OCI-LY7 (cell line): ENCODE data around the gene SLC22A14. TPM values are rescaled to one million over a fixed set of nuclear protein-coding genes. Genes with fewer than 3 reads are reported as not detected.

Experiments used
- BruUV-seq: library from RNA; stranded (reverse); fragments of 400-500 nt; replicated peaks from 2 replicates; lab custom pipeline; 2021; lab: Mats Ljungman, UMichigan
- CTCF ChIA-PET: fragments of 300-600 bp; sonication (Branson Sonifier 250); formaldehyde crosslinking; loops from one replicate; lab custom pipeline; 2022; ENCODE audit warnings: antibody characterized with exemption; ENCODE audit not compliant: unreplicated experiment; lab: Charles Lee
- POLR2A ChIA-PET: fragments of 300-600 bp; sonication (Branson Sonifier 250); formaldehyde crosslinking; loops from one replicate; lab custom pipeline; 2022; ENCODE audit warnings: antibody characterized with exemption; lab: Charles Lee
- DNase-seq: peaks from one replicate; pipeline ENCODE4 v3.0.0-alpha.2; 2015; ENCODE audit warnings: low spot score
- H2AFZ ChIP-seq: fragments of 200-600 bp; sonication (generic), shearing (Covaris generic); 2 replicates; pipeline ENCODE4 v1.6.1; 2014; ENCODE audit warnings: mild to moderate bottlenecking, antibody characterized with exemption, low read length, moderate library complexity
- H3K27ac ChIP-seq: fragments of 200-600 bp; sonication (generic); 2 replicates; pipeline ENCODE4 v1.5.1; 2014; ENCODE audit warnings: mixed run types, low read depth, mild to moderate bottlenecking, moderate library complexity, low read length, inconsistent platforms; ENCODE audit not compliant: poor library complexity, severe bottlenecking
- H3K36me3 ChIP-seq: fragments of 200-600 bp; sonication (generic); 2 replicates; pipeline ENCODE4 v1.6.1; 2014; ENCODE audit warnings: mild to moderate bottlenecking, antibody characterized with exemption, low read length, moderate library complexity, mixed read lengths; ENCODE audit not compliant: insufficient read depth
- H3K4me1 ChIP-seq: fragments of 200-600 bp; sonication (generic); 2 replicates; pipeline ENCODE4 v1.5.1; 2014; ENCODE audit warnings: mild to moderate bottlenecking, low read length; ENCODE audit not compliant: insufficient read depth, poor library complexity, severe bottlenecking
- H3K4me2 ChIP-seq: fragments of 200-600 bp; sonication (generic); 2 replicates; pipeline ENCODE4 v1.6.1; 2014; ENCODE audit warnings: mild to moderate bottlenecking, low read length
- H3K4me3 ChIP-seq: fragments of 200-600 bp; sonication (generic); 2 replicates; pipeline ENCODE4 v1.5.1; 2014; ENCODE audit warnings: mild to moderate bottlenecking, low read depth, low read length; ENCODE audit not compliant: poor library complexity, severe bottlenecking
- H3K79me2 ChIP-seq: fragments of 200-600 bp; sonication (generic); 2 replicates; pipeline ENCODE4 v1.6.1; 2016; ENCODE audit warnings: low read depth, mild to moderate bottlenecking, low read length, moderate library complexity, mixed read lengths; ENCODE audit not compliant: insufficient read depth
- H3K9me2 ChIP-seq: fragments of 200-600 bp; sonication (generic); 2 replicates; pipeline ENCODE4 v1.6.1; 2016; ENCODE audit warnings: mild to moderate bottlenecking, low read length, mixed read lengths; ENCODE audit not compliant: insufficient read depth
- H3K9me3 ChIP-seq: fragments of 200-600 bp; sonication (generic); 2 replicates; pipeline ENCODE4 v1.6.1; 2014; ENCODE audit warnings: mild to moderate bottlenecking, mixed run types, low read length, mixed read lengths
- H4K20me1 ChIP-seq: fragments of 200-600 bp; sonication (generic); 2 replicates; pipeline ENCODE4 v1.6.1; 2014; ENCODE audit warnings: mild to moderate bottlenecking, antibody characterized with exemption, low read length, moderate library complexity, mixed read lengths; ENCODE audit not compliant: insufficient read depth
- EZH2phosphoT487 ChIP-seq: fragments of 200-600 bp; sonication (generic); IDR thresholded peaks from 2 replicates; pipeline ENCODE4 v1.6.1; 2018; ENCODE audit warnings: low read depth, borderline replicate concordance, mild to moderate bottlenecking, mixed run types, antibody characterized with exemption, low read length, moderate library complexity, mixed read lengths
- intact Hi-C: fragments of 100-400 bp; cut with micrococcal nuclease; formaldehyde crosslinking; loops from one replicate; pipeline ENCODE4 v1.10.0; 2022; ENCODE audit not compliant: unreplicated experiment
- total RNA-seq, 2 experiments: library from RNA; depleted of rRNA in 1 of 2; stranded (reverse); fragments of >200 nt in 1 of 2; shearing (Covaris generic) in 1 of 2; gene quantifications; 2 replicates each; pipeline ENCODE4 v1.2.3, GENCODE V29; 2014 to 2022
- TF ChIP-seq, protein P1 (sequence below): fragments of 200-600 bp; sonication (generic); conservative IDR thresholded peaks from 2 replicates; pipeline ENCODE4 v1.5.1; 2014; ENCODE audit warnings: mild to moderate bottlenecking, antibody characterized with exemption, low read length, moderate library complexity, mixed read lengths

Gene SLC22A14
- total RNA-seq, 2 experiments from 2014 or later, result not detected

DNA sequence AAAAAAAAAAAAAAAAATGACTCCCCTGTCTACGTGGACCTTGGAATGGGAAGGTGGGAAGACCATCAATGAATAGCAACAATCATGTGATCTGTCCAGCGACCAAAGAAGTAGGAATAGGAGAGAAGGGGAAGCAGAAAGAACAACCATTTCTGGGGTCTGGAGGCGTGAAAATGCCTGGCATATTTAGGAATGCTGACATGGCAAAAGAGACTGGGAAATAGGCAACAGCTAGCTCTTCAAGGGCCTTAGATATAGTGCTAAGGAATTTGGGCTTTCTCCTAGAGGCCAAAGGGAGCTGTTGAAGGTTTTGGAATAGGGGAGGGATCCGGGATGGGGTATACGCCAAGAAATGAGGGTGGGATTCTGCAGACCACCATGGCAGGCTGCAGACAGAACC lies 10.5 kb upstream of the SLC22A14 start:
- no peaks in the 10 kb centered on the region for H3K9me2 ChIP-seq
- ChIA-PET CTCF (interaction anchor here (0.6 kb wide), 1 partner anchor 420 kb away, joined by 8 read pairs; no protein-coding TSS in a partner anchor), POLR2A (no interaction called here)
- no peak overlapping the region for H3K4me3 ChIP-seq
- DNase-seq, result no peak
- no peaks in the 10 kb centered on the region for H4K20me1 ChIP-seq
- intact Hi-C loops, result no loop called here
- TF ChIP-seq EZH2phosphoT487, result no peak
- TF ChIP-seq, protein P1, sequence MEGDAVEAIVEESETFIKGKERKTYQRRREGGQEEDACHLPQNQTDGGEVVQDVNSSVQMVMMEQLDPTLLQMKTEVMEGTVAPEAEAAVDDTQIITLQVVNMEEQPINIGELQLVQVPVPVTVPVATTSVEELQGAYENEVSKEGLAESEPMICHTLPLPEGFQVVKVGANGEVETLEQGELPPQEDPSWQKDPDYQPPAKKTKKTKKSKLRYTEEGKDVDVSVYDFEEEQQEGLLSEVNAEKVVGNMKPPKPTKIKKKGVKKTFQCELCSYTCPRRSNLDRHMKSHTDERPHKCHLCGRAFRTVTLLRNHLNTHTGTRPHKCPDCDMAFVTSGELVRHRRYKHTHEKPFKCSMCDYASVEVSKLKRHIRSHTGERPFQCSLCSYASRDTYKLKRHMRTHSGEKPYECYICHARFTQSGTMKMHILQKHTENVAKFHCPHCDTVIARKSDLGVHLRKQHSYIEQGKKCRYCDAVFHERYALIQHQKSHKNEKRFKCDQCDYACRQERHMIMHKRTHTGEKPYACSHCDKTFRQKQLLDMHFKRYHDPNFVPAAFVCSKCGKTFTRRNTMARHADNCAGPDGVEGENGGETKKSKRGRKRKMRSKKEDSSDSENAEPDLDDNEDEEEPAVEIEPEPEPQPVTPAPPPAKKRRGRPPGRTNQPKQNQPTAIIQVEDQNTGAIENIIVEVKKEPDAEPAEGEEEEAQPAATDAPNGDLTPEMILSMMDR, result no peak
- H3K4me1 ChIP-seq, result peaks cover 6% of the 10 kb centered on the region
- no peak overlapping the region for H3K4me2 ChIP-seq
- H3K9me3 ChIP-seq, result no peaks in the 10 kb centered on the region
- no peak overlapping the region for H3K27ac ChIP-seq
- H2AFZ ChIP-seq, result no peak overlapping the region
- H3K36me3 ChIP-seq, result no peaks in the 10 kb centered on the region
- no TSS peak for BruUV-seq
- H3K79me2 ChIP-seq, result no peaks in the 10 kb centered on the region

DNA sequence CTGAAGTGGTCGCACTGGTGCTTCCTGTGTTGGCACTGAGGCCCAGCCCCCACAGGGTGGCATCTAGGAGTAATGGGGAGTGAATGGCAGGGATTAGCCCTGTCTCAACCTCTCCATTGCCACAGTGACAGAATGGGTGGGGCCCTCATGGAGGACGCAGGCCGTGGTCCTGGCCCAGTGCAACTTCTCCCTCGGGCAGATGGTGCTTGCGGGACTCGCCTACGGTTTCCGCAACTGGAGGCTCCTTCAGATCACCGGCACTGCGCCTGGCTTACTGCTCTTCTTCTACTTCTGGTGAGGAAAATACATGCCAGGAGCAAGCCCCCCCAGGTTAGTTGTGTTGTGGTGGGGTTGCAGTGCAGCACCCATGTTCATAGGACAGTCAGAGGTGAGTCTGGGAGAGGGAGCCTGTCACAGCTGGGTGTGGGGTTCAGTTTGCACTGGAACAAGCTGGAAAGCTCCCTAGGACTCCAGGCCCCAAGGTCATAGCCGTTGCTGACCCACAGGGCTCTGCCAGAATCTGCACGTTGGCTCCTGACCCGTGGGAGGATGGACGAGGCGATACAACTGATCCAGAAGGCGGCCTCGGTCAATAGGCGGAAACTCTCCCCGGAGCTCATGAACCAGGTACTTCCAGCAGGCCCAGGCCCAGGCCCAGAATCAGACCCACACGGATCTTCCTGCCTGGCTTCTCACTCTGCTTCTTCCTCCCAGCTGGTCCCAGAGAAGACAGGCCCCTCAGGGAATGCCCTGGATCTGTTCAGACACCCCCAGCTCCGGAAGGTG lies 7.0 kb upstream of the SLC22A14 start:
- CTCF ChIA-PET, result no interaction called here
- H3K4me2 ChIP-seq, result no peak overlapping the region

More for the DNA sequence above, 7.0 kb upstream of the SLC22A14 start:
- H3K79me2 ChIP-seq, result no peaks in the 10 kb centered on the region
- H2AFZ ChIP-seq, result no peak overlapping the region
- no peaks in the 10 kb centered on the region for H3K4me1 ChIP-seq
- no peaks in the 10 kb centered on the region for H3K36me3 ChIP-seq
- no peak overlapping the region for H3K27ac ChIP-seq
- intact Hi-C loops, result no loop called here
- DNase-seq, result no peak
- no peaks in the 10 kb centered on the region for H3K9me2 ChIP-seq
- POLR2A ChIA-PET, result no interaction called here
- H3K4me3 ChIP-seq, result no peak overlapping the region
- no TSS peak for BruUV-seq
- TF ChIP-seq, protein P1, result no peak
- no peak for TF ChIP-seq EZH2phosphoT487
- H4K20me1 ChIP-seq, result no peaks in the 10 kb centered on the region
- no peaks in the 10 kb centered on the region for H3K9me3 ChIP-seq
